Spleen (tissue), 7 donors: ENCODE data around the gene RGS14.

Experiments used
- POLR2A ChIP-seq, 3 donors: fragments of 450-650 bp; IDR thresholded peaks; one replicate each; pipeline ENCODE4 v1.5.1; 2017; ENCODE audit warnings: antibody characterized with exemption in 3 of 3, mild to moderate bottlenecking in 1 of 3
- POLR2AphosphoS5 ChIP-seq, 3 donors: sonication (generic); formaldehyde crosslinking; IDR thresholded peaks; one replicate each; pipeline ENCODE4 v1.5.1; 2017; ENCODE audit warnings: antibody characterized with exemption in 3 of 3
- TF ChIP-seq, protein P1 (sequence below), 11 experiments: fragments of 200-600 bp in 7 of 11; fragments of 450-650 bp in 4 of 11; sonication (generic) in 4 of 11; IDR thresholded peaks in 8 of 11; conservative IDR thresholded peaks in 3 of 11; 1 replicate in 7 of 11; 2 replicates in 4 of 11; pipeline versions ENCODE4 v1.4.0 to v1.8.0; 2016 to 2021; ENCODE audit warnings: antibody characterized with exemption in 11 of 11, inconsistent platforms in 4 of 11, mild to moderate bottlenecking in 1 of 11
- donor health status: DM: no; HTN: no; CAD: no; lungs with moderate emphysema.
- donor health status: DM: no; HTN: no; CAD: no.
- donor health status: DM: no; HTN: no; CAD: no.

DNA sequence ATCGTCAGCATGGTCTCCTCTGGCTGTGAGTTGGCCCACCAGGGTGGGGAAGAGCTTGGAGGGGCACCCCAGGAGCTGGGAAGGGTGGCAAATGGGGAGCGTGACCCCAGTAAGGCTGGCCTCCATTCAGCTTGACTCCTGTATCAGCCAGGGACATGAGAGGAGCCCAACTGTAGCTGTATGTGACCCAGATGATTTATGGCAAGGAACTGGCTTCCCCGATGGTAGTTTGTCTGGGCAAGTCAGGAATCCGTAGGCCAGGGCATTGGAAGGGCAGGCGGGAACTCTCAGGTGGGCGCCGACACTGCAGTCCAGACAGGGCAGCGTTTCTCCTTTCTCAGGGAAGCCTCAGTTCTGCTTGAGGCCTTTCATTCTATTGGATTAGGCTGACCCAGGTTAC, 28.8 kb downstream of the RGS14 start:
- TF ChIP-seq POLR2A (IDR thresholded peaks at IDR 0.05) (no peak), POLR2AphosphoS5 (IDR thresholded peaks at IDR 0.05) (no peak)
- TF ChIP-seq, protein P1, sequence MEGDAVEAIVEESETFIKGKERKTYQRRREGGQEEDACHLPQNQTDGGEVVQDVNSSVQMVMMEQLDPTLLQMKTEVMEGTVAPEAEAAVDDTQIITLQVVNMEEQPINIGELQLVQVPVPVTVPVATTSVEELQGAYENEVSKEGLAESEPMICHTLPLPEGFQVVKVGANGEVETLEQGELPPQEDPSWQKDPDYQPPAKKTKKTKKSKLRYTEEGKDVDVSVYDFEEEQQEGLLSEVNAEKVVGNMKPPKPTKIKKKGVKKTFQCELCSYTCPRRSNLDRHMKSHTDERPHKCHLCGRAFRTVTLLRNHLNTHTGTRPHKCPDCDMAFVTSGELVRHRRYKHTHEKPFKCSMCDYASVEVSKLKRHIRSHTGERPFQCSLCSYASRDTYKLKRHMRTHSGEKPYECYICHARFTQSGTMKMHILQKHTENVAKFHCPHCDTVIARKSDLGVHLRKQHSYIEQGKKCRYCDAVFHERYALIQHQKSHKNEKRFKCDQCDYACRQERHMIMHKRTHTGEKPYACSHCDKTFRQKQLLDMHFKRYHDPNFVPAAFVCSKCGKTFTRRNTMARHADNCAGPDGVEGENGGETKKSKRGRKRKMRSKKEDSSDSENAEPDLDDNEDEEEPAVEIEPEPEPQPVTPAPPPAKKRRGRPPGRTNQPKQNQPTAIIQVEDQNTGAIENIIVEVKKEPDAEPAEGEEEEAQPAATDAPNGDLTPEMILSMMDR (IDR thresholded peaks at IDR 0.05 in 8 of 11, conservative IDR thresholded peaks at IDR 0.05 in 3 of 11): no peak
